HepG2 (cell line): ENCODE data around the gene BCAS1. TPM values are rescaled to one million over a fixed set of nuclear protein-coding genes. Genes with fewer than 3 reads are reported as not detected.

Experiments
- ARID5B ChIP-seq: IDR thresholded peaks from 2 replicates; pipeline ENCODE4 v1.4.0; 2020; ENCODE audit warnings: mild to moderate bottlenecking, missing genetic modification reagents
- BRD4 ChIP-seq: sonication (generic); formaldehyde crosslinking; IDR thresholded peaks from 2 replicates; pipeline ENCODE4 v1.4.0; 2020; ENCODE audit warnings: missing genetic modification reagents
- HES4 ChIP-seq: sonication (generic); formaldehyde crosslinking; IDR thresholded peaks from 2 replicates; pipeline ENCODE4 v1.9.0; 2021; ENCODE audit warnings: mild to moderate bottlenecking, missing genetic modification reagents, borderline replicate concordance
- HINFP ChIP-seq: sonication (generic); formaldehyde crosslinking; IDR thresholded peaks from 2 replicates; pipeline ENCODE4 v1.4.0; 2020; ENCODE audit warnings: low read depth, mild to moderate bottlenecking, missing genetic modification reagents
- IRF2 ChIP-seq: IDR thresholded peaks from 2 replicates; pipeline ENCODE4 v1.6.1; 2018; ENCODE audit warnings: missing genetic modification reagents, missing compliant biosample characterization
- ISX ChIP-seq: sonication (generic); formaldehyde crosslinking; conservative IDR thresholded peaks from 2 replicates; pipeline ENCODE4 v1.5.0; 2020; ENCODE audit warnings: missing genetic modification reagents
- KLF16 ChIP-seq, 2 experiments: sonication (generic) in 1 of 2; formaldehyde crosslinking in 1 of 2; IDR thresholded peaks; 2 replicates each; pipeline versions ENCODE4 v1.6.1 to v1.8.0; 2016 to 2023; ENCODE audit warnings: missing genetic modification reagents in 2 of 2, missing compliant biosample characterization in 1 of 2
- NFE2 ChIP-seq: sonication (generic); formaldehyde crosslinking; IDR thresholded peaks from 2 replicates; pipeline ENCODE4 v1.4.0; 2020; ENCODE audit warnings: missing genetic modification reagents
- REPIN1 ChIP-seq: sonication (generic); formaldehyde crosslinking; IDR thresholded peaks from 2 replicates; pipeline ENCODE4 v1.8.0; 2022; ENCODE audit warnings: missing genetic modification reagents, low read depth, mild to moderate bottlenecking, borderline replicate concordance
- TBL1XR1 ChIP-seq: fragments of 150-350 bp; IDR thresholded peaks from 2 replicates; pipeline ENCODE4 v1.6.1; 2014; ENCODE audit warnings: borderline replicate concordance, low read length; ENCODE audit not compliant: partially characterized antibody
- WIZ ChIP-seq: sonication (generic); formaldehyde crosslinking; IDR thresholded peaks from 2 replicates; pipeline ENCODE4 v1.5.1; 2020; ENCODE audit warnings: mild to moderate bottlenecking, missing genetic modification reagents
- ZNF292 ChIP-seq: sonication (generic); formaldehyde crosslinking; IDR thresholded peaks from 2 replicates; pipeline ENCODE4 v1.8.1; 2022; ENCODE audit warnings: mild to moderate bottlenecking, low read depth, missing genetic modification reagents, borderline replicate concordance
- ZNF567 ChIP-seq: sonication (generic); formaldehyde crosslinking; IDR thresholded peaks from 2 replicates; pipeline ENCODE4 v1.8.1; 2023; ENCODE audit warnings: mild to moderate bottlenecking, missing genetic modification reagents, borderline replicate concordance
- ZUFSP ChIP-seq: sonication (generic); formaldehyde crosslinking; IDR thresholded peaks from 2 replicates; pipeline ENCODE4 v1.9.0; 2021; ENCODE audit warnings: missing genetic modification reagents, mild to moderate bottlenecking, borderline replicate concordance
- polyA plus RNA-seq, 8 experiments: library from polyadenylated mRNA; depleted of rRNA in 3 of 8; stranded (reverse) in 7 of 8; unstranded in 1 of 8; fragments of >200 nt; fragmentation: Illumina TruSeq in 4 of 8; extraction: Trizol in 4 of 8; gene quantifications; 2 replicates each; pipeline versions ENCODE4 v1.2.1 to v1.2.3, GENCODE V29; 2011 to 2016; ENCODE audit warnings: low read depth in 4 of 8, missing spikeins in 1 of 8, mixed read lengths in 1 of 8; ENCODE audit not compliant: insufficient read depth in 1 of 8
- total RNA-seq, 5 experiments: library from RNA; depleted of rRNA; stranded (reverse); fragments of >200 nt; fragmentation: Illumina TruSeq; extraction: Trizol; gene quantifications; 2 replicates each; pipeline ENCODE4 v1.2.3, GENCODE V29; 2016; ENCODE audit warnings: low read depth in 1 of 5

BCAS1 gene
- total and polyA plus RNA-seq, 2 of the 13 experiments (the other 11 are each of a cell fraction or from before 2014, with no cell fraction given), result 0.55 to 0.91 TPM

GRCh38 chr20:53926428-53927028, 143.9 kb downstream of the BCAS1 start (continued):
- TF ChIP-seq HINFP (CRISPR knock-in tag), result no peak
- peak in 1 of 2 experiments; percentile 72; a peak in 2 of 4 replicates for TF ChIP-seq KLF16 (CRISPR knock-in tag; IDR thresholded peaks at IDR 0.05)
- TF ChIP-seq REPIN1, result no peak
- peak; percentile 95 for TF ChIP-seq ARID5B (CRISPR knock-in tag)
- peak; percentile 47; the same call in 1 of the 2 replicates for TF ChIP-seq ZNF292 (CRISPR knock-in tag)
- TF ChIP-seq TBL1XR1, result peak; percentile 80
- TF ChIP-seq ZUFSP (CRISPR knock-in tag), result no peak
- peak; percentile 81 for TF ChIP-seq IRF2 (CRISPR knock-in tag)
- no peak for TF ChIP-seq ISX (CRISPR knock-in tag)
- no peak for TF ChIP-seq NFE2 (CRISPR knock-in tag)
- no peak for TF ChIP-seq HES4 (CRISPR knock-in tag)
- TF ChIP-seq WIZ, result peak; percentile 78; the same call in 1 of the 2 replicates
- no peak for TF ChIP-seq ZNF567 (CRISPR knock-in tag)
- no peak for TF ChIP-seq BRD4 (CRISPR knock-in tag)
